GM12878 (cell line): ENCODE results near the gene CD40LG. TPM values are rescaled to one million over a fixed set of nuclear protein-coding genes. Genes with fewer than 3 reads are reported as not detected.

ENCODE experiments used
- ATAC-seq: fragments of 200-7000 bp; cut with Tn5 transposase; 3 replicates; pipeline ENCODE4 v1.9.1; 2020; ENCODE audit warnings: mild to moderate bottlenecking, moderate library complexity
- Bru-seq: library from RNA; stranded (reverse); fragments of 400-500 nt; gene quantifications from one replicate; lab custom pipeline; 2021; lab: Mats Ljungman, UMichigan
- BruChase-seq, 2 experiments: library from RNA; stranded (reverse); fragments of 400-500 nt; gene quantifications; one replicate each; lab custom pipeline; 2021; lab: Mats Ljungman, UMichigan
- BruUV-seq: library from RNA; stranded (reverse); fragments of 400-500 nt; replicated peaks from 2 replicates; lab custom pipeline; 2021; lab: Mats Ljungman, UMichigan
- CTCF ChIA-PET: fragments of 300-600 bp; sonication (Branson Sonifier 250); formaldehyde crosslinking; extraction: SDS; loops from one replicate; lab custom pipeline; 2021; ENCODE audit warnings: inconsistent platforms; lab: Yijun Ruan, JAX
- POLR2A ChIA-PET: fragments of 350-600 bp; formaldehyde crosslinking; extraction: SDS; loops from one replicate; lab custom pipeline; 2021; ENCODE audit warnings: inconsistent platforms; lab: Charles Lee
- RAD21 ChIA-PET: fragments of 300-600 bp; sonication (Branson Sonifier 250); formaldehyde crosslinking; loops from one replicate; lab custom pipeline; 2023; ENCODE audit warnings: antibody characterized with exemption; ENCODE audit not compliant: unreplicated experiment; lab: Charles Lee
- SMC1A ChIA-PET: fragments of 300-600 bp; sonication (Branson Sonifier 250); formaldehyde crosslinking; loops from one replicate; lab custom pipeline; 2023; ENCODE audit not compliant: unreplicated experiment, uncharacterized antibody; lab: Charles Lee
- DNase-seq: peaks from one replicate; pipeline ENCODE4 v3.0.0-alpha.2; 2011; ENCODE audit warnings: low read depth, low spot score
- FAIRE-seq: peaks from 3 replicates; lab custom pipeline; 2011; peaks lifted over from hg19 to GRCh38; lab: Jason Lieb, UNC
- H2AFZ ChIP-seq: 2 replicates; pipeline ENCODE4 v1.6.0; 2011; ENCODE audit warnings: low read depth, low read length, control low read depth; ENCODE audit not compliant: control insufficient read depth
- H3K27ac ChIP-seq: 2 replicates; pipeline ENCODE4 v1.5.1; 2011; ENCODE audit warnings: control low read depth; ENCODE audit not compliant: control insufficient read depth, insufficient read depth
- H3K27me3 ChIP-seq, 2 experiments: replicated peaks in 1 of 2; 2 replicates each; pipeline versions ENCODE4 v1.6.0 to v1.6.1; 2011; ENCODE audit warnings: low read length in 1 of 2; ENCODE audit not compliant: control insufficient read depth in 2 of 2, insufficient read depth in 2 of 2
- H3K36me3 ChIP-seq, 2 experiments: 2 replicates each; pipeline ENCODE4 v1.5.1; 2011; ENCODE audit warnings: low read length in 1 of 2; ENCODE audit not compliant: control insufficient read depth in 2 of 2, insufficient read depth in 2 of 2
- H3K4me1 ChIP-seq: 2 replicates; pipeline ENCODE4 v1.6.1; 2011; ENCODE audit warnings: mild to moderate bottlenecking, low read length, moderate library complexity, mixed read lengths; ENCODE audit not compliant: control insufficient read depth, insufficient read depth
- H3K4me2 ChIP-seq: 2 replicates; pipeline ENCODE4 v1.6.0; 2011; ENCODE audit warnings: control low read depth; ENCODE audit not compliant: control insufficient read depth, insufficient read depth
- H3K4me3 ChIP-seq: fragments of 200-600 bp; sonication (generic); 2 replicates; pipeline ENCODE4 v1.5.1; 2016
- H3K79me2 ChIP-seq: 2 replicates; pipeline ENCODE4 v1.6.0; 2011; ENCODE audit warnings: low read length; ENCODE audit not compliant: control insufficient read depth, insufficient read depth
- H3K9ac ChIP-seq: 2 replicates; pipeline ENCODE4 v1.8.0; 2011; ENCODE audit warnings: low read length, control low read depth, mixed read lengths; ENCODE audit not compliant: control insufficient read depth, insufficient read depth
- H3K9me3 ChIP-seq: replicated peaks from 3 replicates; pipeline ENCODE4 v1.5.1; 2011; ENCODE audit warnings: mild to moderate bottlenecking, low read length; ENCODE audit not compliant: control insufficient read depth, insufficient read depth
- H4K20me1 ChIP-seq: 2 replicates; pipeline ENCODE4 v1.6.0; 2011; ENCODE audit not compliant: control insufficient read depth, insufficient read depth
- CBX5 ChIP-seq: sonication (generic); IDR thresholded peaks from 2 replicates; pipeline ENCODE4 v1.6.1; 2016; ENCODE audit warnings: low read depth, moderate library complexity, mild to moderate bottlenecking, inconsistent platforms
- CHD4 ChIP-seq: fragments of 200-600 bp; sonication (generic); IDR thresholded peaks from 2 replicates; pipeline ENCODE4 v1.6.1; 2016; ENCODE audit warnings: mild to moderate bottlenecking
- EGR1 ChIP-seq, 2 experiments: IDR thresholded peaks; 1 replicate in 1 of 2; 2 replicates in 1 of 2; pipeline ENCODE4 v1.6.1; 2011 to 2012; ENCODE audit warnings: low read depth in 2 of 2, low read length in 2 of 2, borderline replicate concordance in 1 of 2, mild to moderate bottlenecking in 1 of 2, moderate library complexity in 1 of 2
- EZH2 ChIP-seq: IDR thresholded peaks from 2 replicates; pipeline ENCODE4 v1.6.1; 2012; ENCODE audit warnings: low read depth, mild to moderate bottlenecking, control low read depth, inconsistent platforms, low read length, borderline replicate concordance; ENCODE audit not compliant: control insufficient read depth
- GABPA ChIP-seq: IDR thresholded peaks from 2 replicates; pipeline ENCODE4 v1.6.1; 2014; ENCODE audit warnings: antibody characterized with exemption, low read depth, mild to moderate bottlenecking, inconsistent platforms
- IRF4 ChIP-seq: IDR thresholded peaks from 2 replicates; pipeline ENCODE4 v1.6.1; 2011; ENCODE audit warnings: low read depth, low read length
- LARP7 ChIP-seq: fragments of 450-650 bp; IDR thresholded peaks from 2 replicates; pipeline ENCODE4 v1.6.1; 2017; ENCODE audit warnings: mild to moderate bottlenecking
- MTA2 ChIP-seq: fragments of 450-650 bp; IDR thresholded peaks from 2 replicates; pipeline ENCODE4 v1.6.1; 2016; ENCODE audit warnings: low read depth, mild to moderate bottlenecking, moderate library complexity
- PAX5 ChIP-seq: IDR thresholded peaks from 2 replicates; pipeline ENCODE4 v1.6.1; 2011; ENCODE audit warnings: low read depth, low read length, borderline replicate concordance
- SPI1 ChIP-seq: IDR thresholded peaks from 2 replicates; pipeline ENCODE4 v1.6.1; 2011; ENCODE audit warnings: low read depth, mild to moderate bottlenecking, low read length, moderate library complexity, borderline replicate concordance; ENCODE audit not compliant: insufficient read depth
- STAT1 ChIP-seq: fragments of 450-650 bp; conservative IDR thresholded peaks from 2 replicates; pipeline ENCODE4 v1.6.1; 2014; ENCODE audit warnings: antibody characterized with exemption, mild to moderate bottlenecking
- TBL1XR1 ChIP-seq: IDR thresholded peaks from 2 replicates; pipeline ENCODE4 v1.6.1; 2012; ENCODE audit warnings: low read depth, low read length, improper control_type of control experiment
- TCF12 ChIP-seq: IDR thresholded peaks from 2 replicates; pipeline ENCODE4 v1.6.1; 2011; ENCODE audit warnings: low read depth, mild to moderate bottlenecking, low read length
- ZNF274 ChIP-seq: IDR thresholded peaks from one replicate; pipeline ENCODE4 v1.8.0; 2011; ENCODE audit not compliant: insufficient read length, insufficient read depth
- ZNF384 ChIP-seq: IDR thresholded peaks from 2 replicates; pipeline ENCODE4 v1.6.1; 2012; ENCODE audit warnings: low read depth, mild to moderate bottlenecking, low read length, improper control_type of control experiment, borderline replicate concordance
- ZZZ3 ChIP-seq: IDR thresholded peaks from 2 replicates; pipeline ENCODE4 v1.6.1; 2011; ENCODE audit warnings: low read depth; ENCODE audit not compliant: control insufficient read depth, insufficient read length
- WGBS: methylation state at CpG from one replicate; pipeline ENCODE4 v1.1.6; 2016; ENCODE audit warnings: low lambda C conversion rate; ENCODE audit not compliant: insufficient replicate concordance, insufficient coverage; ENCODE audit errors: missing lambda C conversion rate; 5-methylcytosine and 5-hydroxymethylcytosine counted together
- in situ Hi-C: fragments of 300-500 bp; cut with MboI; formaldehyde crosslinking; loops from 9 replicates; pipeline ENCODE4 v1.14.3; 2018; ENCODE audit warnings: mixed read lengths
- intact Hi-C: fragments of 100-400 bp; cut with micrococcal nuclease; formaldehyde crosslinking; loops from one replicate; pipeline ENCODE4 v1.14.2; 2022; ENCODE audit not compliant: unreplicated experiment
- long read RNA-seq, 2 experiments: library from polyadenylated mRNA; unstranded; transcript quantifications; one replicate each; pipeline ENCODE4 v2.0.0, GENCODE V29; 2019 to 2020
- polyA minus RNA-seq, 3 experiments: library from RNA; depleted of rRNA, polyadenylated mRNA; stranded (reverse); fragments of >200 nt; gene quantifications; 2 replicates each; pipeline ENCODE4 v1.2.3, GENCODE V29; 2011
- polyA plus RNA-seq, 11 experiments: library from polyadenylated mRNA; depleted of rRNA in 4 of 11; unstranded in 6 of 11; stranded (reverse) in 5 of 11; fragments of >200 nt; fragmentation: Nextera tagmentation in 4 of 11; fragmentation: Illumina TruSeq in 1 of 11; extraction: Ambion mirVana in 4 of 11; extraction: Trizol in 1 of 11; gene quantifications; 1 replicate in 1 of 11; 2 replicates in 10 of 11; pipeline versions ENCODE4 v1.2.1 to v1.2.3, GENCODE V29; 2011 to 2016; ENCODE audit warnings: inconsistent platforms in 2 of 11, missing spikeins in 2 of 11, low read depth in 1 of 11
- total RNA-seq, 4 experiments: library from RNA; depleted of rRNA in 3 of 4; stranded (reverse); fragments of >200 nt in 3 of 4; fragmentation: Illumina TruSeq in 1 of 4; extraction: Trizol in 1 of 4; gene quantifications; 2 replicates each; pipeline versions ENCODE4 v1.2.1 to v1.2.3, GENCODE V29; 2013 to 2021
- TF ChIP-seq, protein P1 (sequence below): IDR thresholded peaks from 2 replicates; pipeline ENCODE4 v1.6.1; 2012; ENCODE audit warnings: low read depth, low read length, improper control_type of control experiment
- TF ChIP-seq, protein P2 (sequence below): fragments of 450-650 bp; formaldehyde crosslinking; IDR thresholded peaks from 2 replicates; pipeline ENCODE4 v1.5.0; 2022; ENCODE audit warnings: mild to moderate bottlenecking, missing genetic modification characterization

The CD40LG gene
- not detected in 2 replicates for total RNA-seq (2013; cell fraction: nucleolus; rRNA removed)
- total RNA-seq (2014; rRNA removed) = not detected in 2 replicates
- total RNA-seq (2014; rRNA removed; fragmentation: Illumina TruSeq; extraction: Trizol) = not detected in 2 replicates
- 0.11 and 0.21 TPM in 2 replicates for total RNA-seq (2021)
- not detected for polyA plus RNA-seq (2011; ENCODE audit: low read depth)
- polyA plus RNA-seq (2011; rRNA removed) = not detected in 2 replicates
- not detected in 2 replicates for polyA plus RNA-seq (2011; cell fraction: cytosol; rRNA removed)
- not detected in 2 replicates for polyA plus RNA-seq (2011; cell fraction: nucleus; rRNA removed)
- polyA plus RNA-seq (2012) = not detected in 2 replicates
- 0.04 and 0.21 TPM in 2 replicates for polyA plus RNA-seq (2014; fragmentation: Illumina TruSeq; extraction: Trizol)
- polyA plus RNA-seq (2014; fragmentation: Nextera tagmentation; extraction: Ambion mirVana) = not detected
- 0.05 TPM in 1 of 2 replicates, not detected in the other for polyA plus RNA-seq (2014; rRNA removed)
- polyA plus RNA-seq (2016; fragmentation: Nextera tagmentation; extraction: Ambion mirVana) = under 1 TPM in 1 of 2 experiments, not detected in 1; 0.18 TPM
- polyA minus RNA-seq (2011; rRNA and poly(A)+ RNA removed) = 0.10 TPM in 1 of 2 replicates, not detected in the other
- polyA minus RNA-seq (2011; cell fraction: cytosol; rRNA and poly(A)+ RNA removed) = not detected in 2 replicates
- not detected in 2 replicates for polyA minus RNA-seq (2011; cell fraction: nucleus; rRNA and poly(A)+ RNA removed)
- Bru-seq, nascent RNA = not detected
- not detected for BruChase-seq, experiment 1, labeled RNA remaining after a 6-hour chase
- not detected for BruChase-seq, experiment 2, labeled RNA remaining after a 2-hour chase
- long read RNA-seq, experiment 1 = 0 reads
- long read RNA-seq, experiment 2 = 0 reads

GRCh38 chrX:136647677-136648360 lies at the start of gene CD40LG:
Gene CD40LG, plus strand, starts transcription at chrX:136648158. Its CDS starts 91 bp downstream, at chrX:136648249.
- H3K4me3 ChIP-seq = no peak within 1 kb of the TSS
- H3K9ac ChIP-seq = no peak within 1 kb of the TSS
- no peaks in the 10 kb centered on the region for H3K79me2 ChIP-seq
- peaks cover 5% of the 10 kb centered on the region; the same call in 1 of the 2 replicates for H3K4me1 ChIP-seq
- no TSS peak for BruUV-seq
- TF ChIP-seq CHD4 (no peak), EGR1 (IDR thresholded peaks at IDR 0.05; ENCODE audit: borderline replicate concordance in 1 of 2, low read depth in 2 of 2, low read length in 2 of 2) (no peak), ZNF274 (no peak), CBX5 (no peak), TCF12 (no peak), GABPA (no peak), EZH2 (no peak), IRF4 (no peak), SPI1 (no peak), PAX5 (no peak), TBL1XR1 (no peak), MTA2 (no peak), ZZZ3 (no peak), LARP7 (no peak), STAT1 (no peak), ZNF384 (no peak)
- TF ChIP-seq, protein P1, sequence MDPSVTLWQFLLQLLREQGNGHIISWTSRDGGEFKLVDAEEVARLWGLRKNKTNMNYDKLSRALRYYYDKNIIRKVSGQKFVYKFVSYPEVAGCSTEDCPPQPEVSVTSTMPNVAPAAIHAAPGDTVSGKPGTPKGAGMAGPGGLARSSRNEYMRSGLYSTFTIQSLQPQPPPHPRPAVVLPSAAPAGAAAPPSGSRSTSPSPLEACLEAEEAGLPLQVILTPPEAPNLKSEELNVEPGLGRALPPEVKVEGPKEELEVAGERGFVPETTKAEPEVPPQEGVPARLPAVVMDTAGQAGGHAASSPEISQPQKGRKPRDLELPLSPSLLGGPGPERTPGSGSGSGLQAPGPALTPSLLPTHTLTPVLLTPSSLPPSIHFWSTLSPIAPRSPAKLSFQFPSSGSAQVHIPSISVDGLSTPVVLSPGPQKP = no peak
- TF ChIP-seq, protein P2, sequence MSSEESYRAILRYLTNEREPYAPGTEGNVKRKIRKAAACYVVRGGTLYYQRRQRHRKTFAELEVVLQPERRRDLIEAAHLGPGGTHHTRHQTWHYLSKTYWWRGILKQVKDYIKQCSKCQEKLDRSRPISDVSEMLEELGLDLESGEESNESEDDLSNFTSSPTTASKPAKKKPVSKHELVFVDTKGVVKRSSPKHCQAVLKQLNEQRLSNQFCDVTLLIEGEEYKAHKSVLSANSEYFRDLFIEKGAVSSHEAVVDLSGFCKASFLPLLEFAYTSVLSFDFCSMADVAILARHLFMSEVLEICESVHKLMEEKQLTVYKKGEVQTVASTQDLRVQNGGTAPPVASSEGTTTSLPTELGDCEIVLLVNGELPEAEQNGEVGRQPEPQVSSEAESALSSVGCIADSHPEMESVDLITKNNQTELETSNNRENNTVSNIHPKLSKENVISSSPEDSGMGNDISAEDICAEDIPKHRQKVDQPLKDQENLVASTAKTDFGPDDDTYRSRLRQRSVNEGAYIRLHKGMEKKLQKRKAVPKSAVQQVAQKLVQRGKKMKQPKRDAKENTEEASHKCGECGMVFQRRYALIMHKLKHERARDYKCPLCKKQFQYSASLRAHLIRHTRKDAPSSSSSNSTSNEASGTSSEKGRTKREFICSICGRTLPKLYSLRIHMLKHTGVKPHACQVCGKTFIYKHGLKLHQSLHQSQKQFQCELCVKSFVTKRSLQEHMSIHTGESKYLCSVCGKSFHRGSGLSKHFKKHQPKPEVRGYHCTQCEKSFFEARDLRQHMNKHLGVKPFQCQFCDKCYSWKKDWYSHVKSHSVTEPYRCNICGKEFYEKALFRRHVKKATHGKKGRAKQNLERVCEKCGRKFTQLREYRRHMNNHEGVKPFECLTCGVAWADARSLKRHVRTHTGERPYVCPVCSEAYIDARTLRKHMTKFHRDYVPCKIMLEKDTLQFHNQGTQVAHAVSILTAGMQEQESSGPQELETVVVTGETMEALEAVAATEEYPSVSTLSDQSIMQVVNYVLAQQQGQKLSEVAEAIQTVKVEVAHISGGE (CRISPR knock-in tag) = no peak
- intact Hi-C loops = no loop called here
- POLR2A ChIA-PET = no interaction called here
- DNase-seq (no peak), ATAC-seq (no peak), FAIRE-seq (no peak)
- CTCF ChIA-PET = no interaction called here
- 79% methylated on average over 10 of the region's 10 CpGs for WGBS
- H3K27me3 ChIP-seq = no peaks in the 10 kb centered on the region
- no peaks in the 10 kb centered on the region for H3K9me3 ChIP-seq
- SMC1A ChIA-PET = no interaction called here
- no peaks in the 10 kb centered on the region for H3K36me3 ChIP-seq
- H3K4me2 ChIP-seq = no peak within 1 kb of the TSS
- RAD21 ChIA-PET = no interaction called here
- in situ Hi-C loops = no loop called here
- no peak within 1 kb of the TSS for H3K27ac ChIP-seq
- H2AFZ ChIP-seq = no peak within 1 kb of the TSS
- no peaks in the 10 kb centered on the region for H4K20me1 ChIP-seq
